GM23338 (cell line): ENCODE results near the gene SLC43A3. TPM values are rescaled to one million over a fixed set of nuclear protein-coding genes. Genes with fewer than 3 reads are reported as not detected.

Source experiments
- ATAC-seq: fragments of 200-7000 bp; cut with Tn5 transposase; 3 replicates; pipeline ENCODE4 v1.9.1; 2020
- DNase-seq: peaks from one replicate; pipeline ENCODE4 v3.0.0-alpha.2; 2015; ENCODE audit warnings: low spot score
- H2AFZ ChIP-seq: fragments of 200-600 bp; sonication (generic); 2 replicates; pipeline ENCODE4 v1.8.0; 2016; ENCODE audit warnings: antibody characterized with exemption, mild to moderate bottlenecking, moderate library complexity
- H3F3A ChIP-seq: fragments of 200-600 bp; sonication (generic); replicated peaks from 2 replicates; pipeline ENCODE4 v1.8.0; 2017; ENCODE audit warnings: antibody characterized with exemption, mixed run types, low read depth
- H3K27ac ChIP-seq: fragments of 200-600 bp; sonication (generic); 2 replicates; pipeline ENCODE4 v1.6.1; 2016; ENCODE audit warnings: low read depth
- H3K27me3 ChIP-seq: fragments of 200-600 bp; sonication (generic); 2 replicates; pipeline ENCODE4 v1.8.0; 2016; ENCODE audit warnings: mild to moderate bottlenecking, mixed run types, moderate library complexity; ENCODE audit not compliant: insufficient read depth
- H3K36me3 ChIP-seq: fragments of 200-600 bp; sonication (generic); 2 replicates; pipeline ENCODE4 v1.8.0; 2016; ENCODE audit warnings: mild to moderate bottlenecking; ENCODE audit not compliant: insufficient read depth
- H3K4me1 ChIP-seq: fragments of 200-600 bp; sonication (generic); 2 replicates; pipeline ENCODE4 v1.8.0; 2016; ENCODE audit warnings: mild to moderate bottlenecking, moderate library complexity; ENCODE audit not compliant: insufficient read depth
- H3K4me2 ChIP-seq: fragments of 200-600 bp; sonication (generic); 2 replicates; pipeline ENCODE4 v1.7.1; 2017; ENCODE audit warnings: mixed run types
- H3K4me3 ChIP-seq: fragments of 200-600 bp; sonication (generic); 2 replicates; pipeline ENCODE4 v1.6.1; 2016; ENCODE audit warnings: mixed run types
- H3K79me2 ChIP-seq: fragments of 200-600 bp; sonication (generic); replicated peaks from 2 replicates; pipeline ENCODE4 v1.8.0; 2017; ENCODE audit warnings: mild to moderate bottlenecking; ENCODE audit not compliant: insufficient read depth
- H3K9me2 ChIP-seq: fragments of 200-600 bp; sonication (generic); 2 replicates; pipeline ENCODE4 v1.8.0; 2017; ENCODE audit not compliant: insufficient read depth
- H4K20me1 ChIP-seq: fragments of 200-600 bp; sonication (generic); replicated peaks from 2 replicates; pipeline ENCODE4 v1.8.0; 2017; ENCODE audit warnings: mild to moderate bottlenecking; ENCODE audit not compliant: insufficient read depth
- H3K27ac Mint-ChIP-seq: 2 replicates; pipeline ENCODE4 v1.8.0; 2020; ENCODE audit warnings: inconsistent platforms, mild to moderate bottlenecking, moderate library complexity, mixed read lengths
- H3K27me3 Mint-ChIP-seq: 3 replicates; pipeline ENCODE4 v1.8.0; 2022; ENCODE audit warnings: low read depth, mild to moderate bottlenecking, moderate library complexity, mixed read lengths, inconsistent platforms; ENCODE audit not compliant: insufficient read depth, poor library complexity
- H3K36me3 Mint-ChIP-seq: 3 replicates; pipeline ENCODE4 v1.8.0; 2021; ENCODE audit warnings: low read depth, mild to moderate bottlenecking, inconsistent platforms, moderate library complexity, mixed read lengths
- H3K4me1 Mint-ChIP-seq: 3 replicates; pipeline ENCODE4 v1.8.0; 2020; ENCODE audit warnings: mild to moderate bottlenecking, inconsistent platforms, mixed read lengths
- H3K4me3 Mint-ChIP-seq: 3 replicates; pipeline ENCODE4 v1.8.0; 2021; ENCODE audit warnings: moderate library complexity, mild to moderate bottlenecking, inconsistent platforms, mixed read lengths
- H3K9me3 Mint-ChIP-seq: 3 replicates; pipeline ENCODE4 v1.8.0; 2020; ENCODE audit warnings: moderate library complexity, mild to moderate bottlenecking, inconsistent platforms, mixed read lengths
- CREB1 ChIP-seq: fragments of 250-450 bp; sonication (Bioruptor Pico); IDR thresholded peaks from 2 replicates; pipeline ENCODE4 v1.5.0; 2020; ENCODE audit warnings: low read depth, mild to moderate bottlenecking, moderate library complexity
- CTCF ChIP-seq, 2 experiments: fragments of 200-600 bp in 1 of 2; sonication (generic) in 1 of 2; conservative IDR thresholded peaks; 2 replicates each; pipeline versions ENCODE4 v1.5.1 to v1.6.1; 2016 to 2017; ENCODE audit warnings: antibody characterized with exemption in 2 of 2, low read depth in 2 of 2, mild to moderate bottlenecking in 2 of 2, moderate library complexity in 1 of 2
- EZH2 ChIP-seq: fragments of 200-600 bp; sonication (generic); IDR thresholded peaks from one replicate; pipeline ENCODE4 v1.8.0; 2017; ENCODE audit warnings: antibody characterized with exemption, mild to moderate bottlenecking, low read depth; ENCODE audit not compliant: unreplicated experiment
- JUNB ChIP-seq: IDR thresholded peaks from one replicate; pipeline ENCODE4 v1.6.1; 2016; ENCODE audit warnings: antibody characterized with exemption; ENCODE audit not compliant: unreplicated experiment
- REST ChIP-seq: IDR thresholded peaks from one replicate; pipeline ENCODE4 v1.6.1; 2018; ENCODE audit warnings: antibody characterized with exemption; ENCODE audit not compliant: unreplicated experiment
- STAT1 ChIP-seq: IDR thresholded peaks from one replicate; pipeline ENCODE4 v1.6.1; 2016; ENCODE audit warnings: antibody characterized with exemption; ENCODE audit not compliant: unreplicated experiment
- ZNF114 ChIP-seq: fragments of 250-450 bp; sonication (Bioruptor Pico); IDR thresholded peaks from 2 replicates; pipeline ENCODE4 v1.5.0; 2020; ENCODE audit warnings: mild to moderate bottlenecking, moderate library complexity
- ZNF331 ChIP-seq: fragments of 250-450 bp; sonication (Bioruptor Pico); IDR thresholded peaks from 2 replicates; pipeline ENCODE4 v1.5.0; 2020; ENCODE audit warnings: low read depth, mild to moderate bottlenecking, moderate library complexity
- ZNF462 ChIP-seq: fragments of 250-450 bp; sonication (Bioruptor Pico); IDR thresholded peaks from 2 replicates; pipeline ENCODE4 v1.5.0; 2020; ENCODE audit warnings: mild to moderate bottlenecking, moderate library complexity
- polyA plus RNA-seq: library from polyadenylated mRNA; unstranded; fragments of >200 nt; fragmentation: Nextera tagmentation; extraction: Ambion mirVana; gene quantifications from 2 replicates; pipeline ENCODE4 v1.2.1, GENCODE V29; 2016
- total RNA-seq: library from RNA; depleted of rRNA; stranded (reverse); fragments of >200 nt; shearing (Covaris generic); gene quantifications from 2 replicates; pipeline ENCODE4 v1.2.3, GENCODE V29; 2014

Gene SLC43A3
- total and polyA plus RNA-seq, 2 experiments from 2014 or later = 14.3 to 24.8 TPM

GRCh38 chr11:57424137-57424791 is 2.7 kb downstream of the SLC43A3 start (continued):
- TF ChIP-seq ZNF114 (CRISPR knock-in tag) (no peak), CREB1 (no peak), CTCF (conservative IDR thresholded peaks at IDR 0.05; ENCODE audit: low read depth in 2 of 2) (no peak), ZNF331 (CRISPR knock-in tag) (no peak), EZH2 (no peak)

- Histone ChIP-seq H3K79me2 (0 out of 2 replicates have a peak, but pooled peaks cover 5% of the 10 kb centered on the region), H2AFZ (no peak overlapping the region), H3K27me3 (peaks cover 8% of the 10 kb centered on the region; the same call in 1 of the 2 replicates), H3K9me2 (no peaks in the 10 kb centered on the region), H3K36me3 (no peaks in the 10 kb centered on the region; the same call in 1 of the 2 replicates), H3K4me1 (peaks cover 14% of the 10 kb centered on the region), H4K20me1 (no peaks in the 10 kb centered on the region; the same call in none of the 2 replicates), H3F3A (no peaks in the 10 kb centered on the region; the same call in 1 of the 2 replicates), H3K4me2 (no peak overlapping the region), H3K27ac (no peak overlapping the region), H3K4me3 (no peak overlapping the region)
- no peaks in the 10 kb centered on the region for H3K9me3 Mint-ChIP-seq
- peaks cover 45% of the 10 kb centered on the region for H3K36me3 Mint-ChIP-seq
- DNase-seq = no peak
- H3K4me1 Mint-ChIP-seq = peaks cover 20% of the 10 kb centered on the region
- H3K27me3 Mint-ChIP-seq = peaks cover 9% of the 10 kb centered on the region
- no peak overlapping the region for H3K4me3 Mint-ChIP-seq
- no peak overlapping the region for H3K27ac Mint-ChIP-seq
- no peak for ATAC-seq
- TF ChIP-seq CREB1 = no peak
- no peak for TF ChIP-seq EZH2
- no peak for TF ChIP-seq ZNF114 (CRISPR knock-in tag)
- no peak for TF ChIP-seq CTCF (conservative IDR thresholded peaks at IDR 0.05; ENCODE audit: low read depth in 2 of 2)
- TF ChIP-seq STAT1 = no peak
- TF ChIP-seq REST = no peak
- no peak for TF ChIP-seq ZNF331 (CRISPR knock-in tag)
- TF ChIP-seq JUNB = no peak
- TF ChIP-seq ZNF462 (CRISPR knock-in tag) = no peak
These were observed 4.3 kb downstream of the SLC43A3 start for GRCh38 chr11:57422669-57423068.
